Measurements from ENCODE around the gene MB. TPM values are rescaled to one million over a fixed set of nuclear protein-coding genes. Genes with fewer than 3 reads are reported as not detected.

Gene MB
- polyA plus RNA-seq, 1 donor from 2014 or later: 0.51 TPM

DNA sequence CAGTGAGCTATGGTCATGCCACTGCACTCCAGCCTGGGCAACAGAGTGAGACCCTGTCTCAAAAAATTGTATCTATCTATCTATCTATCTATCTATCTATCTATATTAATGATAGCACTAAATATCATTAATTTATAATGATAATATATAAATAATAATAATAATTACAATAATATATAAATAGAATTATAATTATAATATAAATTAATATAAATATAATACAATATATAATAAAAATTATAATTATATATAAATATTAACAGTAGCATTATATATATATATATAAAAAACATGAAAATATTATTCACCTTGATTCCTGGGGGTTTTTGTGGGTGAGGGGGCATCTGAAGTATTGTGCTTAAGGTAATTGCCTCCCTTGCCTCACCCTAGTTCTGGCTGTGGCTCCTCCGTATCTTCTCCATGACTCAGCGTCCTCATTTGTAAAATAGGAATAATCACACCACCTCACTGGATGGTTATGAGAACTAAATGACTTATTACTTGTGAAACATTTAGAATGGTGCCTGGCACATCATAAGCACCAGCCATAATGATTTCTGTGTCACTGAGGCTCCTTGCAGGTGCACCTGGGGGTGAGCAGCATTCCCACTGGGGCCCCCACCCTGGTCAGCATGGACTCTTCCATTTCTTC is 57.6 kb downstream of the MB start:
- Histone ChIP-seq H2AFZ (ENCODE audit: low read depth, low read length) (no peak overlapping the region), H3K36me3 (ENCODE audit: insufficient read depth, low read length) (no peaks in the 10 kb centered on the region), H3K4me3 (ENCODE audit: low read length) (no peak overlapping the region), H3F3A (ENCODE audit: insufficient read depth, low read length, poor library complexity, severe bottlenecking) (no peaks in the 10 kb centered on the region), H3K27ac (ENCODE audit: low read length) (no peak overlapping the region), H3K4me2 (ENCODE audit: low read length) (no peak overlapping the region), H3K9ac (ENCODE audit: low read length) (no peak overlapping the region), H3K79me2 (replicated peaks; ENCODE audit: insufficient read depth, low read length) (no peaks in the 10 kb centered on the region), H4K20me1 (ENCODE audit: insufficient read depth) (no peaks in the 10 kb centered on the region), H3K9me2 (ENCODE audit: insufficient read depth, low read length) (no peaks in the 10 kb centered on the region), H3K9me3 (ENCODE audit: low read length) (no peaks in the 10 kb centered on the region), H3K27me3 (ENCODE audit: insufficient read depth, low read depth, low read length) (no peaks in the 10 kb centered on the region)
- no peak for TF ChIP-seq EZH2 (IDR thresholded peaks at IDR 0.05; ENCODE audit: borderline replicate concordance, insufficient read depth, low read length, poor library complexity, severe bottlenecking)
- no peak for TF ChIP-seq MXI1 (conservative IDR thresholded peaks at IDR 0.05; ENCODE audit: poor library complexity, severe bottlenecking)
- TF ChIP-seq RAD21 (conservative IDR thresholded peaks at IDR 0.05): no peak
- no peak for TF ChIP-seq POLR2AphosphoS5 (IDR thresholded peaks at IDR 0.05)
- no peak for TF ChIP-seq TAF1 (IDR thresholded peaks at IDR 0.05; ENCODE audit: low read depth)
- TF ChIP-seq, protein P1, sequence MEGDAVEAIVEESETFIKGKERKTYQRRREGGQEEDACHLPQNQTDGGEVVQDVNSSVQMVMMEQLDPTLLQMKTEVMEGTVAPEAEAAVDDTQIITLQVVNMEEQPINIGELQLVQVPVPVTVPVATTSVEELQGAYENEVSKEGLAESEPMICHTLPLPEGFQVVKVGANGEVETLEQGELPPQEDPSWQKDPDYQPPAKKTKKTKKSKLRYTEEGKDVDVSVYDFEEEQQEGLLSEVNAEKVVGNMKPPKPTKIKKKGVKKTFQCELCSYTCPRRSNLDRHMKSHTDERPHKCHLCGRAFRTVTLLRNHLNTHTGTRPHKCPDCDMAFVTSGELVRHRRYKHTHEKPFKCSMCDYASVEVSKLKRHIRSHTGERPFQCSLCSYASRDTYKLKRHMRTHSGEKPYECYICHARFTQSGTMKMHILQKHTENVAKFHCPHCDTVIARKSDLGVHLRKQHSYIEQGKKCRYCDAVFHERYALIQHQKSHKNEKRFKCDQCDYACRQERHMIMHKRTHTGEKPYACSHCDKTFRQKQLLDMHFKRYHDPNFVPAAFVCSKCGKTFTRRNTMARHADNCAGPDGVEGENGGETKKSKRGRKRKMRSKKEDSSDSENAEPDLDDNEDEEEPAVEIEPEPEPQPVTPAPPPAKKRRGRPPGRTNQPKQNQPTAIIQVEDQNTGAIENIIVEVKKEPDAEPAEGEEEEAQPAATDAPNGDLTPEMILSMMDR (IDR thresholded peaks at IDR 0.05; ENCODE audit: poor library complexity, severe bottlenecking): no peak
- TF ChIP-seq REST (IDR thresholded peaks at IDR 0.05; ENCODE audit: borderline replicate concordance): no peak
- TF ChIP-seq SMC3 (conservative IDR thresholded peaks at IDR 0.05; ENCODE audit: poor library complexity): no peak
- TF ChIP-seq EP300 (conservative IDR thresholded peaks at IDR 0.05; ENCODE audit: poor library complexity, severe bottlenecking): no peak

DNA sequence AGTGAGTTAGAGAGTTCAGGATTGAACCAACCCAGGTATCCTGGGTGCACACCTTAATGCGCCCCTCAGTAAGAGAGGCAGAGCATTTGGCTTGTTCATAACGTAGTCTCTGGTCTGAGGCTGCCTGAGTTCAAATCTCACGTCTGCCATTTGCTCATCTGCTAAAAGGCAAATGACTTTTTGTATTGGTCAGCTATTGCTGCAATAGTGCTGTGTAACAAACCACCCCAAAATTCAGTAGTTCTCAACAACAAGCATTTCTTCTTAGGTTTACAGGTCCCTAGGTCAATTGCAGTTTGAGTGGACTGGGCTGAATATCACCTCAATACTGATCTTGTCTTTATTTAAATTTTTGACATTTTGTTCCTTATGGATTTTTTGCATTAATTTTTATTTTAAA is 58.4 kb downstream of the MB start:
- no peaks in the 10 kb centered on the region for H3K79me2 ChIP-seq (replicated peaks; ENCODE audit: insufficient read depth, low read length)
- H3K4me2 ChIP-seq (ENCODE audit: low read length): no peak overlapping the region
- no peak overlapping the region for H3K27ac ChIP-seq (ENCODE audit: low read length)
- no peaks in the 10 kb centered on the region for H3K9me3 ChIP-seq (ENCODE audit: low read length)
- H3K9ac ChIP-seq (ENCODE audit: low read length): no peak overlapping the region
- no peak overlapping the region for H2AFZ ChIP-seq (ENCODE audit: low read depth, low read length)
- H3K36me3 ChIP-seq (ENCODE audit: insufficient read depth, low read length): no peaks in the 10 kb centered on the region
- H3K27me3 ChIP-seq (ENCODE audit: insufficient read depth, low read depth, low read length): no peaks in the 10 kb centered on the region
- H3K9me2 ChIP-seq (ENCODE audit: insufficient read depth, low read length): no peaks in the 10 kb centered on the region
- no peak overlapping the region for H3K4me3 ChIP-seq (ENCODE audit: low read length)
- H3F3A ChIP-seq (ENCODE audit: insufficient read depth, low read length, poor library complexity, severe bottlenecking): no peaks in the 10 kb centered on the region
- H4K20me1 ChIP-seq (ENCODE audit: insufficient read depth): no peaks in the 10 kb centered on the region
- TF ChIP-seq RAD21 (conservative IDR thresholded peaks at IDR 0.05): no peak
- TF ChIP-seq EZH2 (IDR thresholded peaks at IDR 0.05; ENCODE audit: borderline replicate concordance, insufficient read depth, low read length, poor library complexity, severe bottlenecking): no peak
- no peak for TF ChIP-seq SMC3 (conservative IDR thresholded peaks at IDR 0.05; ENCODE audit: poor library complexity)
- no peak for TF ChIP-seq POLR2AphosphoS5 (IDR thresholded peaks at IDR 0.05)

All from neural cell (in vitro differentiated cells).